ENCODE results near the gene TCEA3. TPM values are rescaled to one million over a fixed set of nuclear protein-coding genes. Genes with fewer than 3 reads are reported as not detected.

The TCEA3 gene
- total RNA-seq, 1 donor from 2014 or later: 6.6 TPM

GRCh38 chr1:23367451-23367790, 57.1 kb downstream of the TCEA3 start:
- DNase-seq (ENCODE audit: low read depth): no peak
- H3K27me3 ChIP-seq (ENCODE audit: control insufficient read depth, insufficient read depth, low read length): no peaks in the 10 kb centered on the region
- H3K36me3 ChIP-seq (ENCODE audit: control insufficient read depth, insufficient read depth, low read length): peaks cover 15% of the 10 kb centered on the region
- TF ChIP-seq CTCF (IDR thresholded peaks at IDR 0.05; ENCODE audit: insufficient read depth, low read length, severe bottlenecking): no peak
- H3K4me3 ChIP-seq (ENCODE audit: low read depth, low read length): peak overlapping the region; percentile 76
- FAIRE-seq: no peak

DNA sequence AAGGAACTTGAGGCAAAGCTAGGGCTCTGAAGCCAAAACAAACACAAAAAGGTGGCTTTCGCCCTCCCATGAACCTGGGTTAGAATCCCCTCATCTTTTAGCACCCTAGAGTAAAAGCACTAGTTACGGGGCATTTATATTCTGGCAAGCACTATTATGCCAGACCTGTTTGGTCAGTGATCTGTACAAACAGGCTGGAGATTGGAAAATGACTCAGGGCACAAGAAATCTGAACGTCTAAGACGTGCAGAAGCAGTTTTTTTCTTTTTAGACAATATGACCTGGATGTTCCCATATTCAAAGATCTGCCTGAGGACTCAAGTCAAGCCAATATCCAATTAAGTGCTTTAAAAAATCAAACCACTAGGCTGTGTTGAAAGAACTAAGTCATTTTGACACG, 58.0 kb downstream of the TCEA3 start:
- no peak for TF ChIP-seq CTCF (IDR thresholded peaks at IDR 0.05; ENCODE audit: insufficient read depth, low read length, severe bottlenecking)
- FAIRE-seq: no peak
- DNase-seq (ENCODE audit: low read depth): peak; percentile 94
- Histone ChIP-seq H3K36me3 (ENCODE audit: control insufficient read depth, insufficient read depth, low read length) (peaks cover 22% of the 10 kb centered on the region), H3K27me3 (ENCODE audit: control insufficient read depth, insufficient read depth, low read length) (no peaks in the 10 kb centered on the region), H3K4me3 (ENCODE audit: low read depth, low read length) (peak overlapping the region; percentile 76)

- Histone ChIP-seq H3K4me3 (ENCODE audit: low read depth, low read length) (peak overlapping the region; percentile 76), H3K36me3 (ENCODE audit: control insufficient read depth, insufficient read depth, low read length) (peaks cover 25% of the 10 kb centered on the region), H3K27me3 (ENCODE audit: control insufficient read depth, insufficient read depth, low read length) (no peaks in the 10 kb centered on the region)
- no peak for TF ChIP-seq CTCF (IDR thresholded peaks at IDR 0.05; ENCODE audit: insufficient read depth, low read length, severe bottlenecking)
- FAIRE-seq (no peak), DNase-seq (ENCODE audit: low read depth) (peak; percentile 67)
These were observed 58.4 kb downstream of the TCEA3 start for GRCh38 chr1:23366146-23366545.

DNA sequence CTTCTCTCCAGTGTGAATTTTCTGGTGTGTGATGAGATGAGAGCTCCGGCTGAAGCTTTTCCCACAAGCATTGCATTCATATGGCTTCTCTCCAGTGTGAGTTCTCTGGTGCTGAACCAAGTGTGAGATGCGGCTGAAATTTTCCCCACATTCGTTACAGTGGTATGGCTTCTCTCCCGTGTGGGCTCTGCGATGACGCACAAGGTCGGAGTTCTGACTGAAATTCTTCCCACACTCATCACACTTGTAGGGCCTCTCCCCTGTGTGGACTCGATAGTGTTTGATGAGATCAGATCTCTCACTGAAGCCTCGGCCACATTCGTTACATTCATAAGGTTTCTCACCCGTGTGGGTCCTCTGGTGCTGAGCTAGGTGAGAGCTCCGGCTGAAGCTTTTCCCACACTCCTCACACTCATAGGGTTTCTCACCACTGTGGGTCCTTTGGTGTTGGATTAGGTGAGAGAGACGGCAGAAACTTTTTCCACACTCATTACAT, 62.3 kb downstream of the TCEA3 start:
- Histone ChIP-seq H3K36me3 (ENCODE audit: control insufficient read depth, insufficient read depth, low read length) (peaks cover 36% of the 10 kb centered on the region), H3K4me3 (ENCODE audit: low read depth, low read length) (no peak overlapping the region), H3K27me3 (ENCODE audit: control insufficient read depth, insufficient read depth, low read length) (no peaks in the 10 kb centered on the region)
- no peak for DNase-seq (ENCODE audit: low read depth)
- FAIRE-seq: no peak
- no peak for TF ChIP-seq CTCF (IDR thresholded peaks at IDR 0.05; ENCODE audit: insufficient read depth, low read length, severe bottlenecking)

DNA sequence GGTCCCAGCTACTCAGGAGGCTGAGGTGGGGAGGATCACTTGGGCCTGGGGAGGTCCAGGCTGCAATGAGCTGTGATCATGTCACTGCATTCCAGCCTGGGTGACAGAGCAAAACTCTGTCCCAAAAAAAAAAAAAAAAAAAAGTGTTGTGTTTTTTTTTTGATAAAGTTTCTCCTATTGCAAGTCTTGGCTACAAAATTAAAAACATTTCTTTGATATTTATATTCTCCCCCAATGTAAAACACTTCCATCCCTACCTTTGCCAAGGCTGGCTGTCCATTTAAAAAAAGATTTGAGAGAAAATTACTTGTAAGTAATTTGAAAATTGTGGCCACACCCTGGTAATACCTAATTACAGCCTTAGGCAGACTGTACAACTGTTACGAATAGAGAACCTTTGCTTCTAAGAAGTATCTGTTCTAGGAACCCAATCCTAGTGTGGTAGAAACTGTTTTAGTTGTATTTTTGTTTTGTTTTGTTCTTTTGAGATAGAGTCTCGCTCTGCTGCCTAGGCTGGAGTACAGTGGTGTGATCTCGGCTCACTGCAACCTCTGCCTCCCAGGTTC, 66.2 kb downstream of the TCEA3 start:
- FAIRE-seq (no peak), DNase-seq (ENCODE audit: low read depth) (no peak)
- TF ChIP-seq CTCF (IDR thresholded peaks at IDR 0.05; ENCODE audit: insufficient read depth, low read length, severe bottlenecking): no peak
- H3K36me3 ChIP-seq (ENCODE audit: control insufficient read depth, insufficient read depth, low read length): peaks cover 28% of the 10 kb centered on the region
- no peak overlapping the region for H3K4me3 ChIP-seq (ENCODE audit: low read depth, low read length)
- H3K27me3 ChIP-seq (ENCODE audit: control insufficient read depth, insufficient read depth, low read length): no peaks in the 10 kb centered on the region
